ENCODE results near the gene UBE2E2.

DNA sequence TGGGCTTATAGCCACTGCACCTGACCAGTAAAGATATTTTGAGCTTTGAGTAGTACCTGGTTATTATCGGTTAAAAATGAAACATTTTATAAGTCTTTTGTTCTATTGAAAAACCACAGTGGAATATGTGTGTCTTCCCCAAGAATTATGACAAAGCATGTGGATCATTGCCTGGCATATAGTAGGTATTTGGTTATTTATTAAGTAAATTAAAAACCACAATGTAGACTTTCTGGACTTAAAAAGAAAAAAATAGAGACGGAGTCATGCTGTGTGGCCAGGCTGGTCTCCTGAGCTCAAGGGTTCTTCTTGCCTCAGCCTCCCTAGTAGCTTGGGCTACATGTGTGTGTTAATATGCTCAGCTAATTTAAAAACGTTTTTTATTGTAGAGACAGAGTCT lies 43.5 kb downstream of the UBE2E2 start:
- no peak for TF ChIP-seq ZBTB26 (tag by site-specific recombination; optimal IDR thresholded peaks at IDR 0.05)
- TF ChIP-seq ZSCAN30 (tag by site-specific recombination; IDR thresholded peaks at IDR 0.05): no peak
- TF ChIP-seq PRDM4 (tag by site-specific recombination; IDR thresholded peaks at IDR 0.05): no peak
- TF ChIP-seq, protein P1, sequence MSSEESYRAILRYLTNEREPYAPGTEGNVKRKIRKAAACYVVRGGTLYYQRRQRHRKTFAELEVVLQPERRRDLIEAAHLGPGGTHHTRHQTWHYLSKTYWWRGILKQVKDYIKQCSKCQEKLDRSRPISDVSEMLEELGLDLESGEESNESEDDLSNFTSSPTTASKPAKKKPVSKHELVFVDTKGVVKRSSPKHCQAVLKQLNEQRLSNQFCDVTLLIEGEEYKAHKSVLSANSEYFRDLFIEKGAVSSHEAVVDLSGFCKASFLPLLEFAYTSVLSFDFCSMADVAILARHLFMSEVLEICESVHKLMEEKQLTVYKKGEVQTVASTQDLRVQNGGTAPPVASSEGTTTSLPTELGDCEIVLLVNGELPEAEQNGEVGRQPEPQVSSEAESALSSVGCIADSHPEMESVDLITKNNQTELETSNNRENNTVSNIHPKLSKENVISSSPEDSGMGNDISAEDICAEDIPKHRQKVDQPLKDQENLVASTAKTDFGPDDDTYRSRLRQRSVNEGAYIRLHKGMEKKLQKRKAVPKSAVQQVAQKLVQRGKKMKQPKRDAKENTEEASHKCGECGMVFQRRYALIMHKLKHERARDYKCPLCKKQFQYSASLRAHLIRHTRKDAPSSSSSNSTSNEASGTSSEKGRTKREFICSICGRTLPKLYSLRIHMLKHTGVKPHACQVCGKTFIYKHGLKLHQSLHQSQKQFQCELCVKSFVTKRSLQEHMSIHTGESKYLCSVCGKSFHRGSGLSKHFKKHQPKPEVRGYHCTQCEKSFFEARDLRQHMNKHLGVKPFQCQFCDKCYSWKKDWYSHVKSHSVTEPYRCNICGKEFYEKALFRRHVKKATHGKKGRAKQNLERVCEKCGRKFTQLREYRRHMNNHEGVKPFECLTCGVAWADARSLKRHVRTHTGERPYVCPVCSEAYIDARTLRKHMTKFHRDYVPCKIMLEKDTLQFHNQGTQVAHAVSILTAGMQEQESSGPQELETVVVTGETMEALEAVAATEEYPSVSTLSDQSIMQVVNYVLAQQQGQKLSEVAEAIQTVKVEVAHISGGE (tag by site-specific recombination; conservative IDR thresholded peaks at IDR 0.05; ENCODE audit: low read depth): no peak
- TF ChIP-seq, protein P2, sequence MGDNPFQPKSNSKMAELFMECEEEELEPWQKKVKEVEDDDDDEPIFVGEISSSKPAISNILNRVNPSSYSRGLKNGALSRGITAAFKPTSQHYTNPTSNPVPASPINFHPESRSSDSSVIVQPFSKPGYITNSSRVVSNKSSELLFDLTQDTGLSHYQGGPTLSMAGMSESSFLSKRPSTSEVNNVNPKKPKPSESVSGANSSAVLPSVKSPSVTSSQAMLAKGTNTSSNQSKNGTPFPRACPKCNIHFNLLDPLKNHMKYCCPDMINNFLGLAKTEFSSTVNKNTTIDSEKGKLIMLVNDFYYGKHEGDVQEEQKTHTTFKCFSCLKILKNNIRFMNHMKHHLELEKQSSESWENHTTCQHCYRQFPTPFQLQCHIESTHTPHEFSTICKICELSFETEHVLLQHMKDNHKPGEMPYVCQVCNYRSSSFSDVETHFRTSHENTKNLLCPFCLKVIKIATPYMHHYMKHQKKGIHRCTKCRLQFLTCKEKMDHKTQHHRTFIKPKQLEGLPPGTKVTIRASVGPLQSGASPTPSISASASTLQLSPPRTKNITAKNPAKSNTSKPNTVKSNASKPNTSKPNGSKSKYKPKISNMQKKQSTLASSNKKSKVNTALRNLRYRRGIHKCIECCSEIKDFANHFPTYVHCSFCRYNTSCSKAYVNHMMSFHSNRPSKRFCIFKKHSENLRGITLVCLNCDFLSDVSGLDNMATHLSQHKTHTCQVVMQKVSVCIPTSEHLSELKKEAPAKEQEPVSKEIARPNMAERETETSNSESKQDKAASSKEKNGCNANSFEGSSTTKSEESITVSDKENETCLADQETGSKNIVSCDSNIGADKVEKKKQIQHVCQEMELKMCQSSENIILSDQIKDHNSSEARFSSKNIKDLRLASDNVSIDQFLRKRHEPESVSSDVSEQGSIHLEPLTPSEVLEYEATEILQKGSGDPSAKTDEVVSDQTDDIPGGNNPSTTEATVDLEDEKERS (tag by site-specific recombination; IDR thresholded peaks at IDR 0.05): no peak
- no peak for TF ChIP-seq SALL2 (tag by site-specific recombination; IDR thresholded peaks at IDR 0.05; ENCODE audit: borderline replicate concordance)
- no peak for TF ChIP-seq ZBTB21 (tag by site-specific recombination; IDR thresholded peaks at IDR 0.05)
- TF ChIP-seq ATF2 (tag by site-specific recombination; IDR thresholded peaks at IDR 0.05; ENCODE audit: low read depth): no peak
- TF ChIP-seq, protein P3, sequence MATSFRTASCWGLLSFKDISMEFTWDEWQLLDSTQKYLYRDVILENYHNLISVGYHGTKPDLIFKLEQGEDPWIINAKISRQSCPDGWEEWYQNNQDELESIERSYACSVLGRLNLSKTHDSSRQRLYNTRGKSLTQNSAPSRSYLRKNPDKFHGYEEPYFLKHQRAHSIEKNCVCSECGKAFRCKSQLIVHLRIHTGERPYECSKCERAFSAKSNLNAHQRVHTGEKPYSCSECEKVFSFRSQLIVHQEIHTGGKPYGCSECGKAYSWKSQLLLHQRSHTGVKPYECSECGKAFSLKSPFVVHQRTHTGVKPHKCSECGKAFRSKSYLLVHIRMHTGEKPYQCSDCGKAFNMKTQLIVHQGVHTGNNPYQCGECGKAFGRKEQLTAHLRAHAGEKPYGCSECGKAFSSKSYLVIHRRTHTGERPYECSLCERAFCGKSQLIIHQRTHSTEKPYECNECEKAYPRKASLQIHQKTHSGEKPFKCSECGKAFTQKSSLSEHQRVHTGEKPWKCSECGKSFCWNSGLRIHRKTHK (tag by site-specific recombination; IDR thresholded peaks at IDR 0.05): no peak
- TF ChIP-seq ZNF239 (tag by site-specific recombination; IDR thresholded peaks at IDR 0.05): no peak
- no peak for TF ChIP-seq GFI1B (tag by site-specific recombination; IDR thresholded peaks at IDR 0.05)

Measured in HEK293 (cell line).